Measurements from ENCODE around the gene MOB3A.

The MOB3A gene

DNA sequence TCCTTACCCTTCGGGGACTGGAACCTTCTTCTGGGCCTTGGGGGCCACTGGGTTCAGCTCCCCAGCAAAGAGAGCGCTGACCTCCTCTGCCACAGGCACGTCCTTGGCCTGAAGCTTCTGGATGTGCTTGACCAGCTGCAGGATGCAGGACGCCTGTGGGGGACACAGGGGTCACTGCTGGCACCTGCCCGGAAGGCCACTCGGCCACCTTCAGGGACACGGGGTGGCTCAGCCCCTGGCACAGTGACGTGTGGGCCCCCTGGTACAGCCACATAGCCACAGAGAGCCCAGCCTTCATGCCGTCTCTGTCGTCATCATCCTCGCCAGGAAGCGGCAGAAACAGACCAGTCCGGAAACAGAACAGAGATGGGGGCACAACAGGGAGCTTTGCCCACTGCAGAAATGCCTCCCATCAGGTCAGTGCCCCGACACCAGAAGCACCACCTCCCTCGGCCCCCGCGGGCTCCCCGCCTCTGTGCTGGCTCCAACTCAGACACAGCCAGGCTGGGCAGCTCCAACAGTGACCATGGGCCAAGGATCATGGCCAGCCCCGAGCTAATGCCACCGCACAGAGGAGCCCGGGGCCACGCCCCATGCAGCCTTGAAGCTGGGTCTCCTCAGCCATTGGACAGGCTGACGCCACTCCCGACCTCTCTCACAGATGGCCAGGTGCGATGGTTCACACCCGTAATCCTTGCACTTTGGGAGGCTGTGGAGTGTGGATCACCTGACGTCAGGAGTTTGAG is 21.3 kb upstream of the MOB3A start:
- TF ChIP-seq, protein P1, sequence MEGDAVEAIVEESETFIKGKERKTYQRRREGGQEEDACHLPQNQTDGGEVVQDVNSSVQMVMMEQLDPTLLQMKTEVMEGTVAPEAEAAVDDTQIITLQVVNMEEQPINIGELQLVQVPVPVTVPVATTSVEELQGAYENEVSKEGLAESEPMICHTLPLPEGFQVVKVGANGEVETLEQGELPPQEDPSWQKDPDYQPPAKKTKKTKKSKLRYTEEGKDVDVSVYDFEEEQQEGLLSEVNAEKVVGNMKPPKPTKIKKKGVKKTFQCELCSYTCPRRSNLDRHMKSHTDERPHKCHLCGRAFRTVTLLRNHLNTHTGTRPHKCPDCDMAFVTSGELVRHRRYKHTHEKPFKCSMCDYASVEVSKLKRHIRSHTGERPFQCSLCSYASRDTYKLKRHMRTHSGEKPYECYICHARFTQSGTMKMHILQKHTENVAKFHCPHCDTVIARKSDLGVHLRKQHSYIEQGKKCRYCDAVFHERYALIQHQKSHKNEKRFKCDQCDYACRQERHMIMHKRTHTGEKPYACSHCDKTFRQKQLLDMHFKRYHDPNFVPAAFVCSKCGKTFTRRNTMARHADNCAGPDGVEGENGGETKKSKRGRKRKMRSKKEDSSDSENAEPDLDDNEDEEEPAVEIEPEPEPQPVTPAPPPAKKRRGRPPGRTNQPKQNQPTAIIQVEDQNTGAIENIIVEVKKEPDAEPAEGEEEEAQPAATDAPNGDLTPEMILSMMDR (IDR thresholded peaks at IDR 0.05; ENCODE audit: control insufficient read depth, extremely low read depth, insufficient read depth), result no peak
- H3K4me3 ChIP-seq (ENCODE audit: low read depth, low read length), result no peak overlapping the region
- DNase-seq (ENCODE audit: low read depth), result no peak

DNA sequence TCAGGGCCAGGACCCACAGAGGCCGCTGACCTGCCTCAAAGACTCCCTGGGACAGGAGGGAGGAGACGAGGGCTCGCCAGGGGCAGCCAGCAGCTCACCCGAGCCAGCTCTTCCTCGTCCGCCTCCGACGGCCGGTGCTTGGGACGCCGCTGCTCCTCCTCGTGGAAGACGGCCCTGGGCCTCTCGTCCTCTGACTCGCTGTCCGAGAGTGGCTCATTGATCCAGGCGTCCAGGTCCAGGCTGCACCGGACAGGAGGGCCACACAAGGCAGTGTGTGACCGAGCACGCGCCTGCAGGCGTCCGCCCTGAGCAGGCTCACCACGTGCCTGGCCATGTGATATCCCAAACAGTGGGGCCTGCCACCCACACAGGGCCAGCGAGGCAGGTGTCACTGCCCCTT is 20.4 kb upstream of the MOB3A start:
- TF ChIP-seq, protein P1 (IDR thresholded peaks at IDR 0.05; ENCODE audit: control insufficient read depth, extremely low read depth, insufficient read depth), result no peak
- no peak for DNase-seq (ENCODE audit: low read depth)
- H3K4me3 ChIP-seq (ENCODE audit: low read depth, low read length), result no peak overlapping the region

DNA sequence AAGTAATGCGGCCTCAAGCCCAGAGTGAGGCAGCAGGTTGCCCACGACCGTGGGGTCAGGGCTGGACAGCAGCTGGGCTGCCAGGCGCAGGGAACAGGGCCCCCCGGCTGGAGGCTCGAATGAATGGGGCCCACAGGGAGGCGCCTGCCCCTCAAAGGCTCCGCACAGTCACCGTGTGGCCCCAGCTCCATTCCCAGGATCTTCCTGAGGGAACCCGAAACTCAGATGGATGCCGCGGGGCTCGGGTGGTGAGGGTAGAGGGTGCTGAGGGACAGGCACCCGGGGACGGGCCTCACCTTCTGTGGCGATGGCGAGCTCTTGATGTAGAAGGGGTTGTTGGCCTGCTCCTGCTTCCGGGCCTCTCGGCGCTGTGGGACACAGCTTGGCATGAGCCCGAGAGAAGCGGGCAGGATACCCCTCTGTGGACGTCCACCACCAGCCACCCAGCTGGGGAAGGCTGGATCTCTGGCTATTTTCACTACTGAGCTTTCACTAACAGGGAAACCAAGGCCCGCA is 19.8 kb upstream of the MOB3A start:
- TF ChIP-seq, protein P1 (IDR thresholded peaks at IDR 0.05; ENCODE audit: control insufficient read depth, extremely low read depth, insufficient read depth), result no peak
- no peak for DNase-seq (ENCODE audit: low read depth)
- H3K4me3 ChIP-seq (ENCODE audit: low read depth, low read length), result no peak overlapping the region

DNA sequence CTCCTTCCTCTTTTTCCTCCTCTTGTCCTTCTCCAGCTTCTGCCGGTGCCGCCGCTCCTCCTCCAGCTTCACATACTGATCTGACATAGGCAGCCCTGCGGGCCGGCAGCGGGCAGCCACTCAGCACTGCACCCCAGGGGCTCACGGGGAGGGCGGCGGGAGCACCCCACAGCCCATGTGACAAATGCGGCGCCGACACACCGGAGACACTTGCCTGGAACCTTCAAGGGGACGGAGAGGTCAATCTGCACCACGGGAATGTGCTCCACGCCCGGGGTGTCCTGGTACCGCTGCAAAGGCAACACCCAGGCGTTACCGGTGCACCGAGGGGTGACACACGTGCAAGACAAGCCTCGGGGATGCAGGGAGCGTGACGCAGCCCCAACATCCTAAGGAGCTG is 19.2 kb upstream of the MOB3A start:
- no peak overlapping the region for H3K4me3 ChIP-seq (ENCODE audit: low read depth, low read length)
- no peak for DNase-seq (ENCODE audit: low read depth)
- TF ChIP-seq, protein P1 (IDR thresholded peaks at IDR 0.05; ENCODE audit: control insufficient read depth, extremely low read depth, insufficient read depth), result no peak

DNA sequence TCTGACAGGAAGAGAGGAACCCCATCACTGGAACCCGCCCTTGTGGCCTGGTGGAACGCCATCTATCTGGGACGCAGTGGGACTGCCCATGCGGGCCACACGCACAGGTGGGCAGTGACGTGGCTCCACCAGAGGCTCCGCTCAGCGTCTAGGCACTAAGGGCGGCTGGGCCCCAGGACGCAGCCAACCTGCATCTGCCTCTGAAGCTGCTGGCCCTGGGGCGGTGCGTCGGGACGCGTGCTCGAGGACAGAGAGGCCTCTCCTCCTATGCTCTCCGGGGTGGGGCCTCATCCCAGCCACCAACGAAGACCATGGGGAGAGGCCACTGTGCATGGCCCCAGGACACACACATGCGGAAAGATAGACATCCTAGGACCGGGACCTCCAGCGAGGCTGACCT is 18.7 kb upstream of the MOB3A start:
- no peak for DNase-seq (ENCODE audit: low read depth)
- TF ChIP-seq, protein P1 (IDR thresholded peaks at IDR 0.05; ENCODE audit: control insufficient read depth, extremely low read depth, insufficient read depth), result no peak
- H3K4me3 ChIP-seq (ENCODE audit: low read depth, low read length), result no peak overlapping the region

DNA sequence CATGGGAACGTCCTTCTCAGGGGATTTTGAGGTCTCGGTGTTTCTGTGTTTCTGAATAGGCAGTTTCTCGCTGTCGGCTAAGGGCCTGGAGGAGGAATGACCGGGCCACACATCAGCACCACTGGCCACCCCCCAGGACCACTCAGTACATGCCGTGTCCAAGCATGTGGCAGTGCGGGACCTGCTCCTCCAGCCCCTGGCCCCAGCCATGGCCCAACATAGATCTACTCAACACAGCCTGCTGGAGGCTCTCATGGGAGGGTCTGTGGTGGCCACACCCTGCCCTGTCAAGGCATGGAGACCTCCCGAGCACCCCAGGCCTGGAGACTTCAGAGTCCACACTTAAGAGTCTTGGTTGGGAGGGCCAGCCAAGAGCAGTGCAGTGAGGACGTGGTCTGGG is 18.1 kb upstream of the MOB3A start:
- TF ChIP-seq, protein P1 (IDR thresholded peaks at IDR 0.05; ENCODE audit: control insufficient read depth, extremely low read depth, insufficient read depth), result no peak
- no peak for DNase-seq (ENCODE audit: low read depth)
- no peak overlapping the region for H3K4me3 ChIP-seq (ENCODE audit: low read depth, low read length)

Measured in LNCaP clone FGC (cell line).